ENCODE data around the gene KIF18B. TPM values are rescaled to one million over a fixed set of nuclear protein-coding genes. Genes with fewer than 3 reads are reported as not detected.

The KIF18B gene
- total RNA-seq (ENCODE audit: low replicate concordance), result 0.68 TPM in 1 of 2 replicates, not detected in the other

GRCh38 chr17:44947461-44948314, at the start of gene KIF18B:
Gene KIF18B (minus strand): TSS chr17:44947773. CDS start chr17:44936344, 11,429 bp downstream.

DNA sequence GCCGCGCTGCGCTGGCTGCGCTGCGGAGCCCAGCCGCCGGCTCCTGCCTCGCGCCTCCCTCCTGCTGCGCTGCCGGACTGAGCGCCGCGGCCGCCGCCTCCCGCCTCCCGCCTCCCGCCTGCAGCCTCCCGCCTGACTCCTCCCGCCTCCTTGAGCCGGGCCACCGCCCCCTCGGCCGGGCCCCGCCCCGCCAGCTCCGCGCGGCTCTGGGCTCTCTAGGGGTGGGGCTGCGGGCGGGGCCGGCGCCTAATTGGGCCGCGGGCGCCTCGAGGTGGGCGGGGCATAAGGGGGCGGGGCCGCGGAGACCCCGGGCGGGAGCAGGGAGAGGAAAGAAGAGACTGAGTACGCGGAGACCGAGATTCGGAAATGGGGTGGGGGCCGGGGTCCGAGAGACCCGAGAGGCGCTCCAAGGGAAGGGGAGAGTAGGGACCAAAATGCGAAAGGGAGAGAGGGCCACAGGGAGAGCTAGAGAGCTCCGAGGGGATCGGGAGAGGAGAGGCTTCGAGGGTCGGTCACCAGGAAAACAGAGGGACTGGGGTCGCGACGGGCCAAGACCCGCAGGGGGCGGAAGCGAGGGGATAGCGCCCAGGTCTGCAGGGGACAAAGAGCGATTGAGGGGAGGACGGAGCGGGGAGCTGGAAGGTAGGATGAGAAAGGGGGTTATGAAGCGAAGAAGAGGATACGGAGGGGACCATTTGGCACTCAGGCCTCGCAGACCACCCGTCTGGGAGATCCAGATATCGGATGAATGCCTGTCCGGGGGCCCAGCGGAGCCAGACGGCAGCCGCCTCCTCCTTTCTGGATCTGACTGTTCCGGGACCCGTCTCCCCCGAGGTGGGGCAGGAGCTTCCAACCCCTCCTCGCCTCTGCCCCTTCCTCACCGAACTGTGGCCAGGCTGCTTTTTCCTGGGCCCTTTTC, 20.9 kb upstream of the KIF18B start, which contains the start of gene C1QL1:
Gene C1QL1 (minus strand): TSS at position 79 of the 919 bp plus-strand sequence. CDS start 255 bp downstream, outside the sequence.

DNA sequence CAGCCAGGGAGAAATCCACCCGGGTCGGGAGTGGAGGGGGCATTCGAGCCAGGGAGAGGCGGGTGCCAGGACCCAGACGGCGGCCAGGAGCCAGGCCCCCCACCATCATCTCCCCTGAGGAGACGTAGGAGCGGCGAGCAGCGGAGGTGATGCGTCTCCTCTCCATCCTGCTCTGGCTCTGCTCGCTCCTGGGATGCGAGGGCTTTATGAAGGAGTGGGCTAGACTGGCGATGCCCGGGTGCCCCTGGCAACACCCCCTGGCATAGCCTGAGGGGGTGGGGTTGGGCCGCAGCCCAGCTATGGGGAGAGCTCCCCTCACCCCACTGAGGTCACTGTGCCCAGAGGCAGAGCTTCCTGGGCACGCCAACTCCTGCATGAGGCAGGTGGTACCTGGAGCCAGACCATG, 32.2 kb downstream of the KIF18B start, which contains the start of gene GFAP:
Gene GFAP (minus strand): TSS at position 180 of the 406 bp plus-strand sequence. CDS start 14 bp downstream, at position 166.

DNA sequence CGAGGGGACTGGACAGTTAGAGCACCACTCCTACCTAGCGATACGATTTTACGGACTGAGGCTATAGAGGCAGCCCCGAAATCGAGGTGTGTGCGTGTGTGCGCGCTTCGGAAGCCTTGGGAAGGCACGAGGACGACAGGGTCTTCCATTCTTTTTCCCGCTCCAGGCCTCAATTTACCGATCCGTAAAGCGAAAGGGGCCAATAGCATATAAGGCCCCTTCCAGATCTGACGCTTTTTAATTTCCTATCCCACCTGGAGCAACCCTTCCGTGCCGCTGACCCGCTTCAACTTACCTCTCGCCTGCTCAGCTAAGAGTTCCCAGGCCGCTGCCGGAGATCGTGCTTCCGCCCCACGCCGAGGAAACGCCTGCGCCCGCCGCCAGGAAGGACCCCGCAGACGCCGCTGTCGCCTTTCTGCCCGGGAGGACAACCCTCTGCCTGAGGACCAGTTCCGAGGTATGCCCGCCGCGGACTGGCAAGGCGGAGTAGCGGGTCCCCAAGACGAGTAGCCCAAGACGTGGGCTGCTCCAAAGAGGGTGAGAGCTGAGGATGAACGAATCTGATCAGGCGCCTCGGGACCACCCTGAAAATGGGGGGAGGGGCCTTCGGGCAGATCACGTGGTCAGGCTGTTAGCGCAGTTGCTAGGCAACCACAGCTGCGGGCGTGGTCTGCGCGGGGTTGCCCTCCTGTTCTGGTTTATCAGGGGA, 48.3 kb downstream of the KIF18B start, which contains the start of gene EFTUD2:
Gene EFTUD2 (minus strand): TSS at position 372 of the 709 bp plus-strand sequence. CDS start 4,924 bp downstream, outside the sequence.

Other genes with a start within 250 kb of the KIF18B start
- 1.5 and 2.3 TPM in 2 replicates for gene DBF4B, start 239.1 kb downstream of the KIF18B start, total RNA-seq (ENCODE audit: low replicate concordance)
- 0.23 and 1.4 TPM in 2 replicates for gene ADAM11, start 188.8 kb downstream of the KIF18B start, total RNA-seq (ENCODE audit: low replicate concordance)
- 9.5 and 11.6 TPM in 2 replicates for gene GJC1, start 117.5 kb downstream of the KIF18B start, total RNA-seq (ENCODE audit: low replicate concordance)
- gene HIGD1B, start 99.9 kb downstream of the KIF18B start, total RNA-seq (ENCODE audit: low replicate concordance), result not detected in 2 replicates
- 113 and 140 TPM in 2 replicates for gene EFTUD2, start 48.3 kb downstream of the KIF18B start, total RNA-seq (ENCODE audit: low replicate concordance)
- 1.1 TPM in 1 of 2 replicates, not detected in the other for gene GFAP, start 32.3 kb downstream of the KIF18B start, total RNA-seq (ENCODE audit: low replicate concordance)
- gene C1QL1, start 20.5 kb upstream of the KIF18B start, total RNA-seq (ENCODE audit: low replicate concordance), result 0.08 and 0.23 TPM in 2 replicates
- 35.9 and 37.1 TPM in 2 replicates for gene DCAKD, start 103.9 kb upstream of the KIF18B start, total RNA-seq (ENCODE audit: low replicate concordance)
- gene NMT1, start 113.5 kb upstream of the KIF18B start, total RNA-seq (ENCODE audit: low replicate concordance), result 70.2 and 119 TPM in 2 replicates
- 20.0 and 37.3 TPM in 2 replicates for gene PLCD3, start 184.7 kb upstream of the KIF18B start, total RNA-seq (ENCODE audit: low replicate concordance)
- 4.3 and 4.8 TPM in 2 replicates for gene ACBD4, start 187.9 kb upstream of the KIF18B start, total RNA-seq (ENCODE audit: low replicate concordance)
- 5.9 and 8.6 TPM in 2 replicates for gene HEXIM1, start 200.7 kb upstream of the KIF18B start, total RNA-seq (ENCODE audit: low replicate concordance)
- 5.3 and 11.7 TPM in 2 replicates for gene HEXIM2, start 214.1 kb upstream of the KIF18B start, total RNA-seq (ENCODE audit: low replicate concordance)

All from smooth muscle cell of the coronary artery (primary cell).